HG02610 (cell line): Measurements from ENCODE around the gene LTB4R.
A peak's percentile ranks its signal among the peaks of the same experiment; 100 is the strongest.

ENCODE experiments used
- ATAC-seq: cut with Tn5 transposase; IDR thresholded peaks from one replicate; pipeline ENCODE4 v1.9.1; 2021; ENCODE audit warnings: mild to moderate bottlenecking, moderate library complexity; ENCODE audit not compliant: unreplicated experiment

LTB4R gene

GRCh38 chr14:24366721-24367513 is 55.6 kb downstream of the LTB4R start:
- peak; percentile 66 for ATAC-seq
